NCI-H748 (cell line): ENCODE results near the gene PTPRG.
A peak's percentile ranks its signal among the peaks of the same experiment; 100 is the strongest.
"Not testable (repeated sequence)": the region's sequence is repeated elsewhere in the genome, so short reads cannot be mapped to it uniquely, and the experiment has no call there.

ENCODE experiments used
- DNase-seq: peaks from one replicate; lab custom pipeline; 2025; ENCODE audit not compliant: unreplicated experiment; lab: John Stamatoyannopoulos, UW

The PTPRG gene

GRCh38 chr3:61716693-61717092 lies 155.3 kb downstream of the PTPRG start:
- not testable (repeated sequence) for DNase-seq

GRCh38 chr3:61718565-61718964 lies 157.2 kb downstream of the PTPRG start:
- peak; percentile 26 for DNase-seq

- DNase-seq: no peak
Observed at GRCh38 chr3:61719278-61719977, 158.1 kb downstream of the PTPRG start.

GRCh38 chr3:61723038-61723437 lies 161.7 kb downstream of the PTPRG start:
- no peak for DNase-seq

- DNase-seq: no peak
Observed at GRCh38 chr3:61724183-61724582, 162.8 kb downstream of the PTPRG start.

- DNase-seq: no peak
Observed at GRCh38 chr3:61724801-61725200, 163.4 kb downstream of the PTPRG start.

- DNase-seq: no peak
Observed at GRCh38 chr3:61725851-61726333, 164.5 kb downstream of the PTPRG start.

- DNase-seq: no peak
Observed at GRCh38 chr3:61727435-61727834, 166.1 kb downstream of the PTPRG start.

- DNase-seq: no peak
Observed at GRCh38 chr3:61729038-61729634, 167.8 kb downstream of the PTPRG start.

GRCh38 chr3:61730056-61730455 lies 168.7 kb downstream of the PTPRG start:
- no peak for DNase-seq

GRCh38 chr3:61730577-61731231 lies 169.3 kb downstream of the PTPRG start:
- DNase-seq: no peak

- no peak for DNase-seq
Observed at GRCh38 chr3:61733000-61733399, 171.6 kb downstream of the PTPRG start.

- no peak for DNase-seq
Observed at GRCh38 chr3:61733876-61734275, 172.5 kb downstream of the PTPRG start.

- DNase-seq: no peak
Observed at GRCh38 chr3:61734749-61735686, 173.6 kb downstream of the PTPRG start.

- no peak for DNase-seq
Observed at GRCh38 chr3:61736506-61736905, 175.1 kb downstream of the PTPRG start.

- DNase-seq: no peak
Observed at GRCh38 chr3:61739640-61740039, 178.3 kb downstream of the PTPRG start.

- no peak for DNase-seq
Observed at GRCh38 chr3:61740494-61740893, 179.1 kb downstream of the PTPRG start.

GRCh38 chr3:61741551-61741950 lies 180.2 kb downstream of the PTPRG start:
- no peak for DNase-seq

- DNase-seq: no peak
Observed at GRCh38 chr3:61742006-61742405, 180.6 kb downstream of the PTPRG start.

GRCh38 chr3:61743067-61743466 lies 181.7 kb downstream of the PTPRG start:
- DNase-seq: no peak

- DNase-seq: no peak
Observed at GRCh38 chr3:61743686-61744242, 182.4 kb downstream of the PTPRG start.
